DMS153 (cell line): ENCODE results near the gene GCSAM.

Experiments
- DNase-seq: peaks from one replicate; lab custom pipeline; 2025; lab: John Stamatoyannopoulos, UW

The GCSAM gene

GRCh38 chr3:112129925-112130637 is 3.0 kb downstream of the GCSAM start:
- DNase-seq, result no peak

- no peak for DNase-seq
Measured at GRCh38 chr3:112128843-112129727, 4.0 kb downstream of the GCSAM start.

GRCh38 chr3:112127522-112128494 is 5.2 kb downstream of the GCSAM start:
- no peak for DNase-seq

GRCh38 chr3:112126511-112126911 is 6.5 kb downstream of the GCSAM start:
- DNase-seq, result no peak

GRCh38 chr3:112124907-112125607 is 8.0 kb downstream of the GCSAM start:
- no peak for DNase-seq

GRCh38 chr3:112123548-112123947 is 9.5 kb downstream of the GCSAM start:
- no peak for DNase-seq

- DNase-seq, result no peak
Measured at GRCh38 chr3:112122870-112123269, 10.2 kb downstream of the GCSAM start.

- DNase-seq, result no peak
Measured at GRCh38 chr3:112121577-112122547, 11.2 kb downstream of the GCSAM start.

GRCh38 chr3:112119962-112120836 is 12.8 kb downstream of the GCSAM start:
- DNase-seq, result no peak

- no peak for DNase-seq
Measured at GRCh38 chr3:112117841-112118571, 15.0 kb downstream of the GCSAM start.

- DNase-seq, result no peak
Measured at GRCh38 chr3:112117415-112117814, 15.6 kb downstream of the GCSAM start.

- no peak for DNase-seq
Measured at GRCh38 chr3:112116748-112117186, 16.3 kb downstream of the GCSAM start.

GRCh38 chr3:112115806-112116383 is 17.2 kb downstream of the GCSAM start:
- no peak for DNase-seq

- DNase-seq, result no peak
Measured at GRCh38 chr3:112115161-112115739, 17.8 kb downstream of the GCSAM start.

GRCh38 chr3:112114576-112115160 is 18.4 kb downstream of the GCSAM start:
- no peak for DNase-seq

GRCh38 chr3:112111785-112112402 is 21.2 kb downstream of the GCSAM start:
- DNase-seq, result peak; percentile 55

GRCh38 chr3:112109322-112109721 is 23.7 kb downstream of the GCSAM start:
- peak; percentile 68 for DNase-seq
